Germinal center (tissue), 1 donor: ENCODE results near the gene PRKG1.

ENCODE experiments used
- DNase-seq: peaks from one replicate; pipeline ENCODE4 v3.0.0; 2012; ENCODE audit warnings: mixed read lengths, low spot score

The PRKG1 gene

GRCh38 chr10:52063159-52063558 is 988.9 kb downstream of the PRKG1 start:
- DNase-seq, result no peak

GRCh38 chr10:52064084-52064845 is 990.0 kb downstream of the PRKG1 start:
- DNase-seq, result no peak

DNA sequence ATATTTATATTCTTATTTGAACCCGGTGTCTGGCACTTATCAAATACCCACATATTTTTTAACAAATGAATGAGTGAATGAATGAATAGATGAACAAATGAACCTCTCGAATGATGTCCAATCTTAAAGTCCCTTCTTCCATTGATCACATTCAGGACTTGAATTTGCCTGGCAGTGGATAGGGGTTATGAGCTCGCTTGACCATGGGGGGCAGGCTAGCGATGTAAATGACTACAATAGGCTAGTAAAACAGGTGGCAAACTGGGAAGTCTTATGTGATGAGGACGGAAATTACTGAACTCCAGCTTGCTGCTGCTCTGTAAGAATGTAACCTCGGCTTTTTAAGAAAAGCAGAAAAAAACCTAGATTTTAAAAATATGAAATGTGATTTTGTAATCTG is 992.1 kb downstream of the PRKG1 start:
- no peak for DNase-seq

- no peak for DNase-seq
Measured at GRCh38 chr10:52068485-52068884, 994.2 kb downstream of the PRKG1 start.

DNA sequence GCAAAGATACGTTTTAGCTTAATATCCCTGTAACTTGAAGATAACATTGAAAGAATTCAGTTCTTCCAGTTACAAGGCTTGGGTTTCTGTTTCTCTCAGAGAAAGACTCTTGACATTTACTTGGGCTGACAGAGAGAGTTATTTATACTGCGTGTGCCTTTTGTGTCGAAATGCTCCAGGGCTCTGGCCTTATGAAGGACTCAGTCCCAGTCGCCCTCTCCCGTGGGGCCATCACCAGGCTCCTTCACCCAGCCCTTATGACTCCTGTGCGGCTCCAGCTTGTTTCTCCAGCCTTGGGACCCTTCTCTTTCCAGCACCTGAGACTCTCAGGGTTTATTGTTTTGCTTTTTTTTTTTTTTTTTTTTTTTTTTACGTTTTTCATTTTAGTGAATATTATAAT is 997.5 kb downstream of the PRKG1 start:
- DNase-seq, result no peak

DNA sequence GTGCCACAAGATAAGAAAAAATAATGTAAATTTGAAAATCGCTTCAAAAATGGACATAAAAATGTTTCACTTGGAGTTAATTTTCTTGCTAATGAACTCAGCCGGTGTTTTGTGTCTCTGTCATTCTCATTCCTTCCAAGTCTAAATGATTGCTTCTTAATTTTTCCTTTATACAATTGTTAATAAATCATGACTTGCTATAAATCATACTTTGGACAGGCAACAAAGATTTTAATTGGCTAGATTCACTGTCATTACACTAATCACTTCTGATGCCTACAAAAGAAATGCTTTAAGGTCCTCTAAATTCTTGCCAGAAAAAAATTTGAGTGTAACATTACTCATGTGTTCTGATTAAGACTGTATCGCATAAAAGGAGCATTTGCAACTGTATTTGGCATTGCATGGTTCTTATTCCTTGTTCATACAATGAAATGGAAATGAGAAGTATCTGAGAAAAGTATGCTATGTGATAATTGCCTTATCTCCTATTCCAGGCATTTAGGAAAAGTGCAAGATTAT is 1000.3 kb downstream of the PRKG1 start:
- no peak for DNase-seq

- no peak for DNase-seq
Measured at GRCh38 chr10:52077814-52078213, 1003.5 kb downstream of the PRKG1 start.

- no peak for DNase-seq
Measured at GRCh38 chr10:52078397-52078937, 1004.2 kb downstream of the PRKG1 start.

DNA sequence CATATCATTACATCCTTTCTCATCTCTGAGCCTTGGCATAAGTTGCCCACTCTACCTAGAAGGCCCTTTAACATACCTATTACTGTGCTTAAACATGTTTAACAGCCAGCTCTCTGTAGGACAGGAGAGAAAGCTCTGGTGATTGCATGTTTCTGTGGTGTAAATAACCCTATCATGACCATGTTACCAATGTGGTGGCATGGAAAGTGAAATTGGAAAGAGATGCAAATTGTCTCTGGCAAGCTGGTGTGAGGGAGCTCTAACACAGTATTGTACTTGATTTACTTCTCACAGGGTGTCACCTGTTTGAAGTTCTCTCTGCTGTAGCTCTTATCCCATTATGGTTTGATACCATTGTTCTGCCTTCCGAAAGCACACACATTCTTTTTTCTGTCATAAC is 1008.0 kb downstream of the PRKG1 start:
- DNase-seq, result no peak

GRCh38 chr10:52083422-52083821 is 1009.1 kb downstream of the PRKG1 start:
- DNase-seq, result no peak

GRCh38 chr10:52092390-52092789 is 1018.1 kb downstream of the PRKG1 start:
- DNase-seq, result no peak

- no peak for DNase-seq
Measured at GRCh38 chr10:52098130-52098529, 1023.8 kb downstream of the PRKG1 start.

GRCh38 chr10:52099026-52099600 is 1024.8 kb downstream of the PRKG1 start:
- no peak for DNase-seq

DNA sequence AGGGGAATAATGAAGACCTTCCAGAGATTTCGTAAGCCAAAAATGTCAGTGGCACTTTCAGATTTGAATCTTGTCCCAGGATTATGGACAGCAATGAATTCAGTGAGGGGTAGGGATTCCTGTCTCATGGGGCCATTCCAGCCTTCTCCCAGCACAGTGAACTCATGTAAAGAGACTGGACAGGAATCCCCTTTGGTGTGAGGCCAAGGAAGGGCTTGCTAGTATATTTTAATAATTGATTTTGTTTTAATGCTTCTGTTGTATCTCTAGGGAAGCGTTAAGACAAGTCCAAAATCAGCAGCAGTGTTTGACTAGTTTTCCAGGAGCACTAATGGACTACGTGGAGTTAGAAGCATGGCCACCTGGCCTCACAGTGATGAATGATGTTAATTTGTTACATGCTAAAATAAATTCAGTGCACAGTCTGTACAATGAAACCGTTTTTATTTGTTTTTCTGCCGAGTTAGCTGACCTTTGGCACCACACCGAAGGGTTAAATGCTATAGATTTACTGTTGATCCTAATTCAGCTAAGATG is 1025.8 kb downstream of the PRKG1 start:
- no peak for DNase-seq

DNA sequence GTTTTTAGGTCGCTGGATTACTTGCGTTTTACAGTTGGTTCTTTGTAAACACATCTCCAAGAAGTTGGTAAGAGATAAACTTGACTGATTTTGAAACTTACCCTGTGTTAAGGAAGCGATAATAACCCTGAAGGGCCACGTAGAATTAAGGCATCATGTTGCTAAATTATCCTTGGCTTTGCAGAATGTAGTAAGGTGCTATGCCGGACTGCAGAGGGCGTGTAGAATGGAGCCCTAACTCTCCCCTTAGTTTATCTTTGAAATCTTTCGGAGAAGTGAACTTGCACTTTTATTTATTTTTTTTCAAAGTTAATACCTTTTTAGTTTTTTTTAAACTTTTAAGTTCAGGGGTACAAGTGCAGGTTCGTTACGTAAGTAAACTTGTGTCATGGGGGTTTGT is 1031.0 kb downstream of the PRKG1 start:
- DNase-seq, result no peak

DNA sequence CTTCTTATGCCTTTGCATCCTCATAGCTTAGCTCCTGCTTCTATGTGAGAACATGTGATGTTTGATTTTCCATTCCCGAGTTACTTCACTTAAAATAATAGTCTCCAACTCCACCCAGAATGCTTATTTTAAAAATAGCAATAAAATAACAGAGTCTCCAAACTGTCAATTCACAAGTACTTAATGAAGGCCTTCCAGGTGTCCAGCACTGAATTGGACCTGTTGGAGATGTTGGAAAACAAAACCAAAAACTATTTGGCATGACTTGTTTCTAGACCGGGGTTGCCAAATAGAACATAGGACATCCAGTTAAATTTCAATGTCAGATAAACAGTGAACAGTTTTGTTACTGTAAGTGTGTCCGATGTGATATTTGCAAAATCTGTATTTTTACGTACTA is 1031.7 kb downstream of the PRKG1 start:
- no peak for DNase-seq

DNA sequence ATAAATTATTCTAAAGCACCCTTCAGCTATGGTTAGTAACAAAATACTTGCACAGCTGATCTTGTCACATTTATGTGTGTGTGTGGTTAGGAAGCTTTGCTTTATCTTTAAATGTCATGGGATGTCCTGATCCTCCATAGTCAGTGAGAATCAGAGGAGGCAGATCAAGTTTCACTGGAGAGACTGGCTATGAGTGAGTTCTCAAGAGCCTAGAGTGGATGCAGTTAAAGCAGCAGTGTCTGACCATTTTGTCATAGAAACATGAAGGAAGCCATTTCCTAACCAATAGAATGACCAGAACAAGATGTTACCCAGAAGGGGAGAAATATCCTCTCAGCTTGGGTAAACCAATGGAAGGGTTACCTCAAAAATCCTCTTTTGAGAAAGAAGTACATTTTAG is 1032.6 kb downstream of the PRKG1 start:
- DNase-seq, result no peak

DNA sequence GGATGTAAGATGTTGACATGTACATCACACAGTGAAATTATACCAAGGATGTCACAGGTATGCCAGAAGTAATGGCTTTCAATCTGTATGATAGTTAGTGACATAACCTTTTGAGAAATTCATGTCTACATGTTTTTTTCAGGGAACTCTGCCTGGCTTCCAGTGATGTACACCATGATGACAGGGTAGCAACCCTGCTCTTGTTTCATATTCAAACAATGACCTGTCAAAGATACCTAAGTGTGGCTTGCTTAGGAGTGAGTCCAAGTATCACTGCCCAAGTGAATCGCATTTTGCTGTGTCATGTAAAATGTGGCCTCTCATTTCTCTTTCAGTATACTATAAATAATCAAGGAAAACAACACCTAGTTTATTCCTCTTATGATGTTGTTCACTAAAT is 1033.9 kb downstream of the PRKG1 start:
- DNase-seq, result no peak

DNA sequence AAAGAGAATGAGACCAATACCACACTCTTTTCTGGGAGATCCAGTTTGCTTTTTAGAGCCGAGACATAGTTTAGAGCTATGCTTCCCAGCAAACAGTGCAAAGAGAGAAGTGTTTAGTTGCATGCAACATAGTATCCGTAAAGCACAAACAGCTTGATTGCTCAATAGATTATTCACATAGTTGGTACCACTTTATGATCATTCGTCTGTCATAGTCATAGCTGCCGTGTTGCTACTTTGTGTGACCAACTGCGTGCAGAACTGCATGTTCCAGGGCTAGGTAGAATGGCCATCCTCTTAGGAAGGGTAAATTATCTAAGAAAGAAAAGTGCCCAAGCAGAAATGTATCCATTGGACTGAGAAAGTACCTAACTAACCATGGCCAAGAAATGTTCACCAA is 1036.3 kb downstream of the PRKG1 start:
- DNase-seq, result no peak

DNA sequence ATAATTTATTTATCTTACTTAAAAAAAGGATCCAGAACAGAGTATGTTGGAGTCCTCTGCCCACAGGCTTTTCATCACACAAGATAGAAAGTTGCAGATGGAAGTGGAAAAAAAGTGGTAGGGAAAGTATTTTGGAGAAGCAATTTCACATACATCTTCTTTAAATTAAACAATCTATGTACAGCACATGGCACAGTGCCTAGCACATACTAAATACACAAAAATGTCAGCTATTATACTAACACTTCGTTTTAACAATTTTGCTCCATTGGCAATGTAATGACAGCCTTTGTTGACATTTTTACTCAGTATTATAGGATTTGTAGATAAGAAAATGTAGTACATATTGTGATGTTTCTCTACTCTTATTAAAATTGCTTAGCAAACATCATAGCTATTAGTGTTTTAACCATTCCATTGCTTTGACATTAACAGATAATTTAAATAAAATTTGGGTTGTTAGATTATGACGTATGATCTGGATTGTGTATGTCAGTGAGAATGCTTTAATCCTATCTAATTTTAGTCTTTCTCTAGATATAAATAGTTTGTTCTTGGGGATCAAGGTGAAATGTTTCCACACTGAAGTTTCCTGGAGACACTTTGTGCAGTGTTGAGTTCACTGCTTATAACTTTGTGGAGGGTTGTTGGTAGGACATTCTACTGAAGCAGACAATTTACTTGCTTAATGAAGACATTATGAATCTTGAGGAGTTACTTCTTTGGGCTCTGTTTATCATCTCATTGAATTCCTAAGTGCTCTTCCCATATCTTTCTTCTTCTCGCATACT is 1037.0 kb downstream of the PRKG1 start:
- DNase-seq, result no peak

- DNase-seq, result no peak
Measured at GRCh38 chr10:52115823-52116222, 1041.5 kb downstream of the PRKG1 start.

- DNase-seq, result no peak
Measured at GRCh38 chr10:52119507-52119906, 1045.2 kb downstream of the PRKG1 start.
